ENCODE results near the gene MMRN2. TPM values are rescaled to one million over a fixed set of nuclear protein-coding genes. Genes with fewer than 3 reads are reported as not detected.

Gene MMRN2
- total and polyA plus RNA-seq, 2 of the 8 experiments (the other 6 are each of a cell fraction or from before 2014, with no cell fraction given) = 1.2 TPM

GRCh38 chr10:86967481-86967941 is 10.1 kb upstream of the MMRN2 start:
- FAIRE-seq = no peak
- Histone ChIP-seq H3K4me2 (ENCODE audit: insufficient read depth in 1 of 2, low read depth in 2 of 2, low read length in 2 of 2) (no peak overlapping the region), H3K79me1 (ENCODE audit: low read depth, low read length) (no peaks in the 10 kb centered on the region), H3K4ac (replicated peaks; ENCODE audit: insufficient read length, low read depth, low read length) (peak overlapping the region; percentile 44), H2BK120ac (replicated peaks; ENCODE audit: low read depth, low read length) (peak overlapping the region; percentile 65), H2BK15ac (ENCODE audit: low read length) (peak overlapping the region; percentile 99), H3K36me3 (ENCODE audit: control insufficient read depth in 2 of 4, insufficient read depth in 4 of 4, low read length in 3 of 4) (no peaks in the 10 kb centered on the region), H3K14ac (ENCODE audit: insufficient read length) (no peak overlapping the region), H2AK5ac (ENCODE audit: low read depth, low read length) (peak overlapping the region; percentile 88), H2BK12ac (ENCODE audit: low read depth, low read length) (no peak overlapping the region), H2BK20ac (ENCODE audit: low read length) (peak overlapping the region; percentile 61; the same call in 1 of the 2 replicates), H3K23ac (ENCODE audit: insufficient read length) (no peak overlapping the region), H3K23me2 (ENCODE audit: low read depth, low read length) (peaks cover 12% of the 10 kb centered on the region; the same call in 1 of the 2 replicates), H3K4me3 (ENCODE audit: extremely low read depth in 1 of 4, insufficient read depth in 2 of 4, low read depth in 3 of 4, low read length in 4 of 4) (no peak overlapping the region), H4K8ac (ENCODE audit: extremely low read depth, insufficient read depth, low read length) (peak overlapping the region; percentile 39; the same call in 1 of the 2 replicates), H3K27me3 (replicated peaks in 1 of 4; ENCODE audit: control insufficient read depth in 3 of 4, extremely low read depth in 1 of 4, insufficient read depth in 3 of 4, low read length in 3 of 4) (peaks cover 0 to 13% (median 10%) of the 10 kb centered on the region in 4 experiments; a peak in 6 of 7 replicates), H2AFZ (ENCODE audit: low read length) (no peak overlapping the region), H2BK5ac (ENCODE audit: low read depth, low read length) (no peak overlapping the region), H3K56ac (replicated peaks; ENCODE audit: insufficient read length, low read depth, low read length) (no peak overlapping the region), H4K20me1 (replicated peaks in 1 of 2; ENCODE audit: control insufficient read depth in 1 of 2, insufficient read depth in 2 of 2, low read length in 2 of 2) (no peaks in the 10 kb centered on the region), H3K9me3 (ENCODE audit: insufficient read depth in 2 of 2, low read depth in 1 of 2, low read length in 1 of 2) (no peaks in the 10 kb centered on the region), H3K9ac (replicated peaks in 1 of 4; ENCODE audit: extremely low read depth in 1 of 4, low read depth in 3 of 4, low read length in 3 of 4) (no peak overlapping the region), H4K91ac (replicated peaks; ENCODE audit: insufficient read length, low read length) (peak overlapping the region; percentile 58), H3K27ac (ENCODE audit: low read depth, low read length) (no peak overlapping the region), H3K4me1 (replicated peaks in 1 of 4; ENCODE audit: control insufficient read depth in 3 of 4, insufficient read depth in 4 of 4, low read length in 3 of 4) (peaks cover 4 to 36% (median 28%) of the 10 kb centered on the region in 4 experiments), H3K79me2 (ENCODE audit: control insufficient read depth in 1 of 2, insufficient read depth in 2 of 2, low read length in 2 of 2) (no peaks in the 10 kb centered on the region), H3K18ac (ENCODE audit: extremely low read depth, low read length) (peak overlapping the region; percentile 90), H4K5ac (ENCODE audit: insufficient read length, low read depth, low read length) (no peak overlapping the region)
- POLR2A ChIA-PET (ENCODE audit: partially characterized antibody) = interaction anchor here (1.0 to 1.9 kb wide), 6 partner anchors 10 to 35 kb away, joined by 3 to 9 read pairs (median 4); partner anchors contain the start of gene MMRN2
- WGBS, 2 experiments (ENCODE audit: extremely low coverage in 1 of 2, insufficient coverage in 1 of 2, insufficient read length in 1 of 2, insufficient replicate concordance in 2 of 2, low coverage in 1 of 2, low lambda C conversion rate in 2 of 2, missing lambda C conversion rate in 1 of 2) = 94% methylated on average over 7 of the region's 7 CpGs; no CpG with 5 or more reads in 1 of the 2 experiments
- DNase-seq (ENCODE audit: low read depth in 1 of 2, low spot score in 2 of 2) = no peak
- CTCF ChIA-PET (ENCODE audit: partially characterized antibody) = interaction anchor here (0.6 to 22.5 kb wide), 16 partner anchors 9 to 304 kb away, joined by 3 to 975 read pairs (median 4); partner anchors contain the start of genes MMRN2 and SNCG
- no peak for TF ChIP-seq GTF2F1 (IDR thresholded peaks at IDR 0.05; ENCODE audit: borderline replicate concordance, low read depth, low read length)
- no peak for TF ChIP-seq CBX8 (IDR thresholded peaks at IDR 0.05; ENCODE audit: borderline replicate concordance, low read depth, low read length)
- TF ChIP-seq TAF7 (optimal IDR thresholded peaks at IDR 0.05; ENCODE audit: borderline replicate concordance, low read depth, low read length) = no peak
- TF ChIP-seq SIRT6 (IDR thresholded peaks at IDR 0.05; ENCODE audit: low read length) = no peak
- no peak for TF ChIP-seq BRCA1 (IDR thresholded peaks at IDR 0.05; ENCODE audit: low read depth, low read length)
- no peak for TF ChIP-seq SP1 (IDR thresholded peaks at IDR 0.05; ENCODE audit: low read depth, low read length)
- no peak for TF ChIP-seq EP300 (IDR thresholded peaks at IDR 0.05; ENCODE audit: borderline replicate concordance in 1 of 2, low read depth in 2 of 2, low read length in 2 of 2)
- TF ChIP-seq RNF2 (IDR thresholded peaks at IDR 0.05; ENCODE audit: borderline replicate concordance, low read depth, low read length, missing control alignments, poor library complexity, severe bottlenecking) = no peak
- TF ChIP-seq BCL11A (IDR thresholded peaks at IDR 0.05; ENCODE audit: low read depth in 2 of 2, low read length in 2 of 2) = no peak
- TF ChIP-seq EGR1 (IDR thresholded peaks at IDR 0.05; ENCODE audit: borderline replicate concordance, low read depth, low read length) = no peak
- TF ChIP-seq RAD21 (IDR thresholded peaks at IDR 0.05 in 1 of 2, conservative IDR thresholded peaks at IDR 0.05 in 1 of 2; ENCODE audit: low read depth in 2 of 2, low read length in 2 of 2) = no peak
- TF ChIP-seq RFX5 (IDR thresholded peaks at IDR 0.05; ENCODE audit: borderline replicate concordance, low read depth, low read length) = no peak
